ENCODE measurements around the gene BNIP3. TPM values are rescaled to one million over a fixed set of nuclear protein-coding genes. Genes with fewer than 3 reads are reported as not detected.

Gene BNIP3
- total and polyA plus RNA-seq, 2 of the 13 experiments (the other 11 are each of a cell fraction or from before 2014, with no cell fraction given): 73.7 to 223 TPM

DNA sequence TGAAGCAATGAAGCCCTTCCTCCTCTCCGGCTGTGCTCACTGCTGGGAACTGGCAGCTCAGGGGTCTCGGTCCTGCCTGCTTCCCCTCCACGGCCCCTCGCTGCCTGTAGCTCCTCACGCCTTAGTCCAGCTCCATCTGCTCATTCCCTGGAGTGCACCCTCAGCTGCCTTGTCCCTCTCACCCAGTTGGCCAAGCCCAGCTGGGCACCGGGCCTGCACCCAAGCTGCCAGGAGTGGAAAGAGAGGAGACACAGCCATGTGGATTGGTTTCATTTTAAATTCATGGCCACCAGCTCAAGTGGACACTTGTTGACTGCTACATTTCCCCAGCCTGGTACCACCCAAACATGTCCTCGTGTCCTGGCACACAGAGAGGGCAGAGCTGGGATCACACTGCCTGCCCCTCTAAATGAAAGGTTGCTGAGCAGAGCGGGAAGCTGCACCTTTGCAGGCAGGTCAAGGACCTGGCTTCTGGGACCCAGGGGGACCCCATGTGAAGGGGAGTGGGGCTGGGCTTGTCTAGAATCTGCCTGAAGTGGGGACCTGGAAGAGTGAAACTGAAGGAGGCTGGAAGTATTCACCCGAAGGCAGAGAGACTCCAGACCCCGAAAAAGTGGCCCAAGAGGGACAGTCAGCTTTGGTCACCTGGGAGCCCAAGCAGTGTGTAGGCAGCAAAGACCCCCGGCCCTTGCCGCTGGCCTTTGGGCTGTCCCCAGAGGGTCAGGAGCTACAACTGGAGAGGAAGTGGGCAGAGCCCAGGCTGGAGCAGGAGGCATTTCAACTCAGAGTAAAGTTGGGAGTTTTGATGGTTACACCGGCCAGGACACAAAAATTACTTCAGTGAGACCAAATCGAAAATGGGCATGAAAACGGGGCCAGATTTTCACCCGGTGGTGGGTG, 15.0 kb upstream of the BNIP3 start:
- Histone ChIP-seq H3K4me1 (ENCODE audit: insufficient read depth, low read length) (peaks cover 77% of the 10 kb centered on the region), H3K36me3 (replicated peaks in 1 of 2; ENCODE audit: control insufficient read depth in 1 of 2, insufficient read depth in 2 of 2, low read length in 2 of 2) (no peaks in the 10 kb centered on the region), H3K79me2 (ENCODE audit: insufficient read depth, low read length) (no peaks in the 10 kb centered on the region), H3K27ac (ENCODE audit: extremely low read length, insufficient read depth, low read length) (peak overlapping the region; percentile 81), H2AFZ (ENCODE audit: low read length) (no peak overlapping the region), H3K27me3 (ENCODE audit: control insufficient read depth in 1 of 2, insufficient read depth in 2 of 2, low read length in 2 of 2) (0 out of 5 replicates have a peak, but pooled peaks cover 0 to 2% of the 10 kb centered on the region in 2 experiments), H3K9ac (ENCODE audit: insufficient read depth, low read depth, low read length) (peak overlapping the region; percentile 42), H3K9me3 (ENCODE audit: low read length) (no peaks in the 10 kb centered on the region), H3K4me3 (replicated peaks in 1 of 3; ENCODE audit: insufficient read depth in 1 of 3, low read depth in 2 of 3, low read length in 3 of 3) (peak overlapping the region in 2 of 3 experiments; percentile 42 to 50; a peak in 4 of 6 replicates), H4K20me1 (ENCODE audit: insufficient read depth, low read length) (no peaks in the 10 kb centered on the region), H3K4me2 (ENCODE audit: low read depth, low read length) (peak overlapping the region; percentile 79)
- intact Hi-C loops (cut with micrococcal nuclease; ENCODE audit: unreplicated experiment) (loop anchor here (2.0 kb wide), 2 partner anchors 16 to 26 kb away; partner anchors contain the start of gene BNIP3), in situ Hi-C loops (cut with HindIII; ENCODE audit: extremely low pct_ligation_motif_present, low pct_unique_long_range_greater_than_20kb) (no loop called here)
- BruUV-seq (replicated peaks): no TSS peak
- DNase-seq (ENCODE audit: low spot score) (no peak), FAIRE-seq (no peak), ATAC-seq (peak; percentile 6; the same call in 2 of the 3 replicates)
- 46% methylated on average over 16 of the region's 16 CpGs for WGBS (ENCODE audit: low lambda C conversion rate)
- POLR2A ChIA-PET: interaction anchor here (1.4 to 4.7 kb wide), 2 partner anchors 16 to 19 kb away, joined by 3 to 49 read pairs; partner anchors contain the start of gene BNIP3
- CTCF ChIA-PET (ENCODE audit: low intra/inter-chr PET ratio, low total read pairs): no interaction called here
- TF ChIP-seq, protein P1, sequence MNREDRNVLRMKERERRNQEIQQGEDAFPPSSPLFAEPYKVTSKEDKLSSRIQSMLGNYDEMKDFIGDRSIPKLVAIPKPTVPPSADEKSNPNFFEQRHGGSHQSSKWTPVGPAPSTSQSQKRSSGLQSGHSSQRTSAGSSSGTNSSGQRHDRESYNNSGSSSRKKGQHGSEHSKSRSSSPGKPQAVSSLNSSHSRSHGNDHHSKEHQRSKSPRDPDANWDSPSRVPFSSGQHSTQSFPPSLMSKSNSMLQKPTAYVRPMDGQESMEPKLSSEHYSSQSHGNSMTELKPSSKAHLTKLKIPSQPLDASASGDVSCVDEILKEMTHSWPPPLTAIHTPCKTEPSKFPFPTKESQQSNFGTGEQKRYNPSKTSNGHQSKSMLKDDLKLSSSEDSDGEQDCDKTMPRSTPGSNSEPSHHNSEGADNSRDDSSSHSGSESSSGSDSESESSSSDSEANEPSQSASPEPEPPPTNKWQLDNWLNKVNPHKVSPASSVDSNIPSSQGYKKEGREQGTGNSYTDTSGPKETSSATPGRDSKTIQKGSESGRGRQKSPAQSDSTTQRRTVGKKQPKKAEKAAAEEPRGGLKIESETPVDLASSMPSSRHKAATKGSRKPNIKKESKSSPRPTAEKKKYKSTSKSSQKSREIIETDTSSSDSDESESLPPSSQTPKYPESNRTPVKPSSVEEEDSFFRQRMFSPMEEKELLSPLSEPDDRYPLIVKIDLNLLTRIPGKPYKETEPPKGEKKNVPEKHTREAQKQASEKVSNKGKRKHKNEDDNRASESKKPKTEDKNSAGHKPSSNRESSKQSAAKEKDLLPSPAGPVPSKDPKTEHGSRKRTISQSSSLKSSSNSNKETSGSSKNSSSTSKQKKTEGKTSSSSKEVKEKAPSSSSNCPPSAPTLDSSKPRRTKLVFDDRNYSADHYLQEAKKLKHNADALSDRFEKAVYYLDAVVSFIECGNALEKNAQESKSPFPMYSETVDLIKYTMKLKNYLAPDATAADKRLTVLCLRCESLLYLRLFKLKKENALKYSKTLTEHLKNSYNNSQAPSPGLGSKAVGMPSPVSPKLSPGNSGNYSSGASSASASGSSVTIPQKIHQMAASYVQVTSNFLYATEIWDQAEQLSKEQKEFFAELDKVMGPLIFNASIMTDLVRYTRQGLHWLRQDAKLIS (CRISPR knock-in tag; IDR thresholded peaks at IDR 0.05): no peak
- TF ChIP-seq, protein P2, sequence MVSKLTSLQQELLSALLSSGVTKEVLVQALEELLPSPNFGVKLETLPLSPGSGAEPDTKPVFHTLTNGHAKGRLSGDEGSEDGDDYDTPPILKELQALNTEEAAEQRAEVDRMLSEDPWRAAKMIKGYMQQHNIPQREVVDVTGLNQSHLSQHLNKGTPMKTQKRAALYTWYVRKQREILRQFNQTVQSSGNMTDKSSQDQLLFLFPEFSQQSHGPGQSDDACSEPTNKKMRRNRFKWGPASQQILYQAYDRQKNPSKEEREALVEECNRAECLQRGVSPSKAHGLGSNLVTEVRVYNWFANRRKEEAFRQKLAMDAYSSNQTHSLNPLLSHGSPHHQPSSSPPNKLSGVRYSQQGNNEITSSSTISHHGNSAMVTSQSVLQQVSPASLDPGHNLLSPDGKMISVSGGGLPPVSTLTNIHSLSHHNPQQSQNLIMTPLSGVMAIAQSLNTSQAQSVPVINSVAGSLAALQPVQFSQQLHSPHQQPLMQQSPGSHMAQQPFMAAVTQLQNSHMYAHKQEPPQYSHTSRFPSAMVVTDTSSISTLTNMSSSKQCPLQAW (CRISPR knock-in tag; IDR thresholded peaks at IDR 0.05): no peak
- TF ChIP-seq, protein P3, sequence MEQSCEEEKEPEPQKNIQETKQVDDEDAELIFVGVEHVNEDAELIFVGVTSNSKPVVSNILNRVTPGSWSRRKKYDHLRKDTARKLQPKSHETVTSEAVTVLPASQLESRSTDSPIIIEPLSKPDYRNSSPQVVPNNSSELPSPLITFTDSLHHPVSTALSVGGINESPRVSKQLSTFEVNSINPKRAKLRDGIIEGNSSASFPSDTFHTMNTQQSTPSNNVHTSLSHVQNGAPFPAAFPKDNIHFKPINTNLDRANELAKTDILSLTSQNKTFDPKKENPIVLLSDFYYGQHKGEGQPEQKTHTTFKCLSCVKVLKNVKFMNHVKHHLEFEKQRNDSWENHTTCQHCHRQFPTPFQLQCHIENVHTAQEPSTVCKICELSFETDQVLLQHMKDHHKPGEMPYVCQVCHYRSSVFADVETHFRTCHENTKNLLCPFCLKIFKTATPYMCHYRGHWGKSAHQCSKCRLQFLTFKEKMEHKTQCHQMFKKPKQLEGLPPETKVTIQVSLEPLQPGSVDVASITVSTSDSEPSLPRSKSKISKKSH (CRISPR knock-in tag; IDR thresholded peaks at IDR 0.05; ENCODE audit: borderline replicate concordance): 0 out of 2 replicates have a peak, but pooled peaks have one; percentile 47
- TF ChIP-seq, protein P4, sequence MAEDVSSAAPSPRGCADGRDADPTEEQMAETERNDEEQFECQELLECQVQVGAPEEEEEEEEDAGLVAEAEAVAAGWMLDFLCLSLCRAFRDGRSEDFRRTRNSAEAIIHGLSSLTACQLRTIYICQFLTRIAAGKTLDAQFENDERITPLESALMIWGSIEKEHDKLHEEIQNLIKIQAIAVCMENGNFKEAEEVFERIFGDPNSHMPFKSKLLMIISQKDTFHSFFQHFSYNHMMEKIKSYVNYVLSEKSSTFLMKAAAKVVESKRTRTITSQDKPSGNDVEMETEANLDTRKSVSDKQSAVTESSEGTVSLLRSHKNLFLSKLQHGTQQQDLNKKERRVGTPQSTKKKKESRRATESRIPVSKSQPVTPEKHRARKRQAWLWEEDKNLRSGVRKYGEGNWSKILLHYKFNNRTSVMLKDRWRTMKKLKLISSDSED (CRISPR knock-in tag; IDR thresholded peaks at IDR 0.05): peak; percentile 60; the same call in 1 of the 2 replicates
- TF ChIP-seq NR1H2 (CRISPR knock-in tag; IDR thresholded peaks at IDR 0.05; ENCODE audit: borderline replicate concordance, low read depth) (no peak), NCOA2 (CRISPR knock-in tag; IDR thresholded peaks at IDR 0.05) (no peak), SMAD9 (CRISPR knock-in tag; IDR thresholded peaks at IDR 0.05) (0 out of 2 replicates have a peak, but pooled peaks have one; percentile 31)
- TF ChIP-seq, protein P5, sequence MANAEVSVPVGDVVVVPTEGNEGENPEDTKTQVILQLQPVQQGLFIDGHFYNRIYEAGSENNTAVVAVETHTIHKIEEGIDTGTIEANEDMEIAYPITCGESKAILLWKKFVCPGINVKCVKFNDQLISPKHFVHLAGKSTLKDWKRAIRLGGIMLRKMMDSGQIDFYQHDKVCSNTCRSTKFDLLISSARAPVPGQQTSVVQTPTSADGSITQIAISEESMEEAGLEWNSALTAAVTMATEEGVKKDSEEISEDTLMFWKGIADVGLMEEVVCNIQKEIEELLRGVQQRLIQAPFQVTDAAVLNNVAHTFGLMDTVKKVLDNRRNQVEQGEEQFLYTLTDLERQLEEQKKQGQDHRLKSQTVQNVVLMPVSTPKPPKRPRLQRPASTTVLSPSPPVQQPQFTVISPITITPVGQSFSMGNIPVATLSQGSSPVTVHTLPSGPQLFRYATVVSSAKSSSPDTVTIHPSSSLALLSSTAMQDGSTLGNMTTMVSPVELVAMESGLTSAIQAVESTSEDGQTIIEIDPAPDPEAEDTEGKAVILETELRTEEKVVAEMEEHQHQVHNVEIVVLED (CRISPR knock-in tag; IDR thresholded peaks at IDR 0.05; ENCODE audit: borderline replicate concordance): 0 out of 2 replicates have a peak, but pooled peaks have one; percentile 15
- TF ChIP-seq, protein P6, sequence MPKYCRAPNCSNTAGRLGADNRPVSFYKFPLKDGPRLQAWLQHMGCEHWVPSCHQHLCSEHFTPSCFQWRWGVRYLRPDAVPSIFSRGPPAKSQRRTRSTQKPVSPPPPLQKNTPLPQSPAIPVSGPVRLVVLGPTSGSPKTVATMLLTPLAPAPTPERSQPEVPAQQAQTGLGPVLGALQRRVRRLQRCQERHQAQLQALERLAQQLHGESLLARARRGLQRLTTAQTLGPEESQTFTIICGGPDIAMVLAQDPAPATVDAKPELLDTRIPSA (CRISPR knock-in tag; IDR thresholded peaks at IDR 0.05; ENCODE audit: borderline replicate concordance): peak; percentile 47; the same call in 1 of the 2 replicates

Measured in HepG2 (cell line).